CD14-positive monocyte (primary cell): ENCODE data around the gene U2SURP. TPM values are rescaled to one million over a fixed set of nuclear protein-coding genes. Genes with fewer than 3 reads are reported as not detected.

Experiments
- DNase-seq, 3 donors: peaks; one replicate each; pipeline ENCODE4 v3.0.0-alpha.2; 2011 to 2022
- H2AFZ ChIP-seq: 2 replicates; pipeline ENCODE4 v1.6.0; 2012; ENCODE audit warnings: mild to moderate bottlenecking, low read depth, low read length, inconsistent platforms; ENCODE audit not compliant: insufficient read depth, poor library complexity, severe bottlenecking
- H3K27ac ChIP-seq, 2 donors: 1 replicate in 1 of 2; 2 replicates in 1 of 2; pipeline ENCODE4 v1.5.1; 2012 to 2013; ENCODE audit warnings: low read length in 2 of 2, control low read depth in 1 of 2, inconsistent platforms in 1 of 2, low read depth in 1 of 2, mild to moderate bottlenecking in 1 of 2
- H3K27me3 ChIP-seq, 2 donors: one replicate each; pipeline versions ENCODE4 v1.6.0 to v1.6.1; 2011 to 2013; ENCODE audit warnings: low read length in 2 of 2; ENCODE audit not compliant: control insufficient read depth in 2 of 2, insufficient read depth in 2 of 2
- H3K36me3 ChIP-seq, 2 donors: replicated peaks in 1 of 2; 1 replicate in 1 of 2; 2 replicates in 1 of 2; pipeline versions ENCODE4 v1.5.1 to v1.6.1; 2012 to 2013; ENCODE audit warnings: low read length in 2 of 2, control low read depth in 1 of 2, inconsistent platforms in 1 of 2, mild to moderate bottlenecking in 1 of 2; ENCODE audit not compliant: insufficient read depth in 2 of 2, control insufficient read depth in 1 of 2
- H3K4me1 ChIP-seq, 2 donors: 1 replicate in 1 of 2; 2 replicates in 1 of 2; pipeline versions ENCODE4 v1.5.1 to v1.6.1; 2012 to 2013; ENCODE audit warnings: low read length in 2 of 2, control low read depth in 1 of 2, inconsistent platforms in 1 of 2, mild to moderate bottlenecking in 1 of 2, moderate library complexity in 1 of 2; ENCODE audit not compliant: insufficient read depth in 2 of 2, control insufficient read depth in 1 of 2
- H3K4me2 ChIP-seq: replicated peaks from 2 replicates; pipeline ENCODE3; 2012; ENCODE audit warnings: low read length, moderate library complexity, mild to moderate bottlenecking; ENCODE audit not compliant: poor library complexity, severe bottlenecking; ENCODE audit errors: extremely low read depth
- H3K4me3 ChIP-seq, 3 experiments: fragments of 200-600 bp in 1 of 3; sonication (generic) in 1 of 3; replicated peaks in 1 of 3; 1 replicate in 2 of 3; 2 replicates in 1 of 3; pipeline ENCODE4 v1.5.1; 2011 to 2013; ENCODE audit warnings: low read length in 3 of 3, mild to moderate bottlenecking in 3 of 3, control low read depth in 2 of 3, low read depth in 2 of 3, inconsistent platforms in 1 of 3, moderate library complexity in 1 of 3
- H3K79me2 ChIP-seq: 2 replicates; pipeline ENCODE4 v1.6.0; 2012; ENCODE audit warnings: mild to moderate bottlenecking, control low read depth, inconsistent platforms, low read length, moderate library complexity; ENCODE audit not compliant: insufficient read depth
- H3K9ac ChIP-seq: 2 replicates; pipeline ENCODE4 v1.6.0; 2017; ENCODE audit warnings: low read length, mild to moderate bottlenecking; ENCODE audit not compliant: insufficient read depth, poor library complexity, severe bottlenecking
- H3K9me3 ChIP-seq, 2 donors: replicated peaks in 1 of 2; 1 replicate in 1 of 2; 2 replicates in 1 of 2; pipeline versions ENCODE4 v1.5.1 to v1.6.1; 2012 to 2013; ENCODE audit warnings: low read length in 2 of 2, control low read depth in 1 of 2; ENCODE audit not compliant: control insufficient read depth in 1 of 2, insufficient read depth in 1 of 2
- H4K20me1 ChIP-seq: 2 replicates; pipeline ENCODE4 v1.6.0; 2012; ENCODE audit warnings: mild to moderate bottlenecking, low read length, control low read depth, moderate library complexity; ENCODE audit not compliant: insufficient read depth
- H3K27ac Mint-ChIP-seq, 7 donors: one replicate each; pipeline ENCODE4 v1.8.0; 2020; ENCODE audit warnings: mild to moderate bottlenecking in 7 of 7, mixed read lengths in 7 of 7, moderate library complexity in 6 of 7, inconsistent platforms in 2 of 7
- H3K27me3 Mint-ChIP-seq, 3 donors: one replicate each; pipeline ENCODE4 v1.8.0; 2021 to 2022; ENCODE audit warnings: low read depth in 3 of 3, mild to moderate bottlenecking in 3 of 3, mixed read lengths in 3 of 3, moderate library complexity in 3 of 3, inconsistent platforms in 1 of 3
- H3K36me3 Mint-ChIP-seq, 2 donors: one replicate each; pipeline ENCODE4 v1.8.0; 2020; ENCODE audit warnings: mixed read lengths in 2 of 2, inconsistent platforms in 1 of 2, mild to moderate bottlenecking in 1 of 2
- H3K4me1 Mint-ChIP-seq: one replicate; pipeline ENCODE4 v1.8.0; 2020; ENCODE audit warnings: mild to moderate bottlenecking, mixed read lengths
- H3K4me3 Mint-ChIP-seq, 2 donors: one replicate each; pipeline ENCODE4 v1.8.0; 2020; ENCODE audit warnings: mild to moderate bottlenecking in 2 of 2, mixed read lengths in 2 of 2, moderate library complexity in 1 of 2
- H3K9me3 Mint-ChIP-seq, 7 donors: one replicate each; pipeline ENCODE4 v1.8.0; 2020 to 2022; ENCODE audit warnings: mixed read lengths in 7 of 7, mild to moderate bottlenecking in 6 of 7, moderate library complexity in 6 of 7, inconsistent platforms in 2 of 7
- WGBS: methylation state at CpG from one replicate; pipeline ENCODE4 v1.1.5; 2013; ENCODE audit warnings: missing lambda C conversion rate; ENCODE audit not compliant: insufficient coverage; 5-methylcytosine and 5-hydroxymethylcytosine counted together
- intact Hi-C, 2 donors: fragments of 100-400 bp; cut with micrococcal nuclease; formaldehyde crosslinking; loops; one replicate each; pipeline versions ENCODE4 v1.15.0 to v1.15.1; 2023
- polyA plus RNA-seq, 3 donors: library from polyadenylated mRNA; depleted of rRNA in 1 of 3; unstranded in 2 of 3; stranded (reverse) in 1 of 3; fragments of 300-500 nt in 2 of 3; fragments of >200 nt in 1 of 3; fragmentation: Illumina TruSeq in 2 of 3; gene quantifications; 1 replicate in 2 of 3; 2 replicates in 1 of 3; pipeline ENCODE4 v1.2.3, GENCODE V29; 2012 to 2021
- TF ChIP-seq, protein P1 (sequence below): fragments of 200-600 bp; IDR thresholded peaks from one replicate; pipeline ENCODE4 v1.8.0; 2022; ENCODE audit warnings: antibody characterized with exemption, mild to moderate bottlenecking

U2SURP gene
- polyA plus RNA-seq, 3 donors: 21.1 to 70.4 (median 51.4) TPM

DNA sequence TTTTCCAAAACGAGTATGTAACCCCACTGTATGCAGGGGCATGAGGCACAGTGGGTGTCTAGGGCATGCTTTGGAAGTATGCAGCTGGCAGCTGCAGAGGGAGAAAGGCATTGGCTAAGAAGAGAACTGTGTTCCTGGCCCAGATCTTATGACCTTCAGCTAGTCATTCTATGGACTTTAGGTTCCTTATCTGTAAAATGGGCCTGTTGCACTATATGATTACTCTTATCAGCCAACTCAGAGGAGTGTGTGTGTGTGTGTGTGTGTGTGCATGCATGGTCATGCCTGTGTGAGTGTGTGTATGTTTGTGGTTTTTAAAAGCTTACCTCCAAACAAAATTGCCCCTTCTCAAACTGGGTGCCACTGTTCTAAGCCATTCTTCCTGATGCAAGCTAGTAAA, 90.8 kb downstream of the U2SURP start:
- Histone ChIP-seq H3K4me1 (no peaks in the 10 kb centered on the region), H3K27me3 (no peaks in the 10 kb centered on the region), H3K9ac (no peak overlapping the region), H3K79me2 (no peaks in the 10 kb centered on the region), H2AFZ (no peak overlapping the region), H3K27ac (no peak overlapping the region), H3K9me3 (peaks cover 0 to 17% of the 10 kb centered on the region in 2 donors), H3K4me3 (no peak overlapping the region), H3K36me3 (no peaks in the 10 kb centered on the region), H3K4me2 (no peak overlapping the region), H4K20me1 (no peaks in the 10 kb centered on the region)
- H3K27ac Mint-ChIP-seq: no peak overlapping the region
- 83% methylated on average over 1 of the region's 1 CpG for WGBS
- no peak overlapping the region for H3K4me3 Mint-ChIP-seq
- intact Hi-C loops: no loop called here
- H3K36me3 Mint-ChIP-seq: no peaks in the 10 kb centered on the region
- TF ChIP-seq, protein P1, sequence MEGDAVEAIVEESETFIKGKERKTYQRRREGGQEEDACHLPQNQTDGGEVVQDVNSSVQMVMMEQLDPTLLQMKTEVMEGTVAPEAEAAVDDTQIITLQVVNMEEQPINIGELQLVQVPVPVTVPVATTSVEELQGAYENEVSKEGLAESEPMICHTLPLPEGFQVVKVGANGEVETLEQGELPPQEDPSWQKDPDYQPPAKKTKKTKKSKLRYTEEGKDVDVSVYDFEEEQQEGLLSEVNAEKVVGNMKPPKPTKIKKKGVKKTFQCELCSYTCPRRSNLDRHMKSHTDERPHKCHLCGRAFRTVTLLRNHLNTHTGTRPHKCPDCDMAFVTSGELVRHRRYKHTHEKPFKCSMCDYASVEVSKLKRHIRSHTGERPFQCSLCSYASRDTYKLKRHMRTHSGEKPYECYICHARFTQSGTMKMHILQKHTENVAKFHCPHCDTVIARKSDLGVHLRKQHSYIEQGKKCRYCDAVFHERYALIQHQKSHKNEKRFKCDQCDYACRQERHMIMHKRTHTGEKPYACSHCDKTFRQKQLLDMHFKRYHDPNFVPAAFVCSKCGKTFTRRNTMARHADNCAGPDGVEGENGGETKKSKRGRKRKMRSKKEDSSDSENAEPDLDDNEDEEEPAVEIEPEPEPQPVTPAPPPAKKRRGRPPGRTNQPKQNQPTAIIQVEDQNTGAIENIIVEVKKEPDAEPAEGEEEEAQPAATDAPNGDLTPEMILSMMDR: no peak
- DNase-seq: no peak
- H3K9me3 Mint-ChIP-seq: peaks cover 2 to 18% (median 6%) of the 10 kb centered on the region in 7 donors
- H3K4me1 Mint-ChIP-seq: no peaks in the 10 kb centered on the region
- H3K27me3 Mint-ChIP-seq: peaks cover 0 to 2% (median 1%) of the 10 kb centered on the region in 3 donors

DNA sequence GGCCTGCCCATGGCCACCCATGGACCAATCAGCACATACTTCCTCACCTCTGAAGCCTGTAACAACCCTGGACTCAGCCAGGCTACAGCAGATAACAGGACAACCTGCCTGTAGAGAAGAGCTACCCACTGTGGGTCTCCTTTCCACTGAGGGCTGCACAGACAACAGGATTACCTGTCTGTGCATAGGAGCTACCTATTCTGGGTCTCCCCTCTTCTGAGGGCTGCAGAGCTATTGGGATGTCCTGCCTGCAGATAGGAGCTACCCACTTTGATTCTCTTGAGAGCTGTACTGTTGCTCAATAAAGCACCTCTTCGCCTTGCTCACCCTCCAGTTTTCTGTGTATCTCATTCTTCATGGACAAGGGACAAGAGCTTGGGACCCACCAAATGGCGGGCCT, 94.4 kb downstream of the U2SURP start:
- Histone ChIP-seq H3K4me2 (no peak overlapping the region), H3K9ac (no peak overlapping the region), H3K27me3 (no peaks in the 10 kb centered on the region), H3K9me3 (peaks cover 0 to 17% of the 10 kb centered on the region in 2 donors), H3K4me3 (no peak overlapping the region), H3K36me3 (no peaks in the 10 kb centered on the region), H3K79me2 (no peaks in the 10 kb centered on the region), H4K20me1 (no peaks in the 10 kb centered on the region), H3K4me1 (no peaks in the 10 kb centered on the region), H2AFZ (no peak overlapping the region), H3K27ac (no peak overlapping the region)
- H3K4me3 Mint-ChIP-seq: no peak overlapping the region
- no peak for DNase-seq
- intact Hi-C loops: no loop called here
- no peak overlapping the region for H3K27ac Mint-ChIP-seq
- no peaks in the 10 kb centered on the region for H3K36me3 Mint-ChIP-seq
- no peaks in the 10 kb centered on the region for H3K4me1 Mint-ChIP-seq
- WGBS: no CpG with 5 or more reads among the region's 2 CpGs
- H3K27me3 Mint-ChIP-seq: peaks cover 0 to 5% (median 0%) of the 10 kb centered on the region in 3 donors
- peaks cover 2 to 20% (median 8%) of the 10 kb centered on the region in 7 donors for H3K9me3 Mint-ChIP-seq
- TF ChIP-seq, protein P1: no peak
